NCI-H526 (cell line): ENCODE measurements around the gene TAF3.

Experiments used
- DNase-seq, 2 experiments: peaks; one replicate each; lab custom pipeline; 2025; lab: John Stamatoyannopoulos, UW

The TAF3 gene

DNA sequence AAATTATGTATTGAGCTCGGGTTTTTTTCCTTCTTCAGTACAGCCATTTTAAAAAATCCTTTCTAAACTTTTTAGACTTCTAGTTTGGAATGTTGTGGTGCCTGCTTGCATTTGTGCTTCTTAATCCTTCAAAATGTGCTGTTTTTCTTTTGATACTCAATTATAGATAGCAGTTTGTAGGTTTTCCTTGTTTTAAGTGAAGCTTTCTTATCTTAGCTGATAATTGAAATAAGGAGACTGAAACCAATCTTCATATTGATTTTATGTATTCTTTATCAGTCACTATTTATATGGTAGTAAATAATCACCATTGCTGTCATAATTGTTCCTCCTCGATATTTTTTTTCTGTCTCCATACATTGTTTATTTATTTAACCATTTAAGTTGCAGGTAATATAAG, 56.6 kb downstream of the TAF3 start:
- DNase-seq, result no peak

DNA sequence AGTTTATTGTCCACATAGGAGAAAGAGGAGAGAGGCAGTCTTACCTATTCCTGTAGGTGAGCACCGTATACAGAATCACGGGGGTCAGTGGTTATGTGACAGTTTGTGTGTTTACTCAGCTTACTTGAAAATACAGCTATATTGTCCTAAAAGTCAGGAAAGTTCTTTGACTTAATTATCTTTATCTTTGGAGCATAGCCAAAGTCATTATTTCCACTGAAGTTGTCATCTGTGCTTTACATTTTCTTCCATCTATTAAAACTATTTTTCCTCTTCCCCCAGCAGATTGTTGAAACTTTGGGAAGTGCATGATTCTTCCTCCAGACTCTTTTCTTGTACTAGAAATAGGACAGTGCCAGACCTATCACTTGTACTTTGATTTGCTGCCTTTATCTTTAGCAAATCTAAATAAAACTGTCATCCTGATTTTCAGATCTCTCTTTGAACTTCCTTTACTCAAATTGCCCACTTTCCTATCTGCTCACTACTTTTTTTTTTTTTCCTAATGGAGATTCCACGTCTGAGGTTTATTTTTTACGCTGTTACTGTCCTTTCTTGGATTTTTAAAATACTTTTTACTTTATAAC, 58.3 kb downstream of the TAF3 start:
- no peak for DNase-seq

DNA sequence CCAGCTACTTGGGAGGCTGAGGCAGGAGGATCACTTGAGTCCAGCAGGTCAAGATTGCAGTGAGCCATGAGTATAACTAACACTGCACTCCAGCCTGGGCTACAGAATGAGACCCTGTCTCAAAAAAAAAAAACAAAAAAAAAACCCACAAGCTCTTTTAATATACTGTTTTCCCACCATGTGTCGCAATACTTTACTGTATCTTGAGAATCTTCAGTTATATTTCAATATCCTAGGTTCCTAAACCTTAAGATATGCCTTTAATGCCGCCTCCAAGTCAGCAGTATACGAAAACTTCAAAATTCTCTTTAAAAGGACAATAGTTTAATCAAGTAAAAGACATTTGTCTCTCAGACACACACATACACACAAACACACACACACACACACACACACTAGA, 62.8 kb downstream of the TAF3 start:
- DNase-seq, result no peak

DNA sequence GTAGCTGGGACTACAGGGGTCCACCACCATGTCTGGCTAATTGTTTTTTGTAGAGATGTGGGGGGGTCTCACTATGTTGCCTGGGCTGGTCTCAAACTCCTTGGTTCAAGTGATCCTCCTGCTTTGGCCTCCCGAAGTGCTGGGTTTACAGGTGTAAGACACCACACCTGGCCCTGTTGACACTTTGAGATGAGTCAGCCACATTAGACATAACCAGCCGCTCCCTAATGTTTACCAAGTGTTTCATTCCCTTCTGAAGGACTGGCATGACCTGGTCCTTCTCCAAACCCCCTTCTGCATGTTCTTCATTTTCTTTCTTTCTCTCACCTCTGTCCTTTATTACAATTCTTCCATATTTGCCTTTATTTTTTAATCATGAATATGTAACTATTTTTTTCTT, 67.8 kb downstream of the TAF3 start:
- no peak for DNase-seq

DNA sequence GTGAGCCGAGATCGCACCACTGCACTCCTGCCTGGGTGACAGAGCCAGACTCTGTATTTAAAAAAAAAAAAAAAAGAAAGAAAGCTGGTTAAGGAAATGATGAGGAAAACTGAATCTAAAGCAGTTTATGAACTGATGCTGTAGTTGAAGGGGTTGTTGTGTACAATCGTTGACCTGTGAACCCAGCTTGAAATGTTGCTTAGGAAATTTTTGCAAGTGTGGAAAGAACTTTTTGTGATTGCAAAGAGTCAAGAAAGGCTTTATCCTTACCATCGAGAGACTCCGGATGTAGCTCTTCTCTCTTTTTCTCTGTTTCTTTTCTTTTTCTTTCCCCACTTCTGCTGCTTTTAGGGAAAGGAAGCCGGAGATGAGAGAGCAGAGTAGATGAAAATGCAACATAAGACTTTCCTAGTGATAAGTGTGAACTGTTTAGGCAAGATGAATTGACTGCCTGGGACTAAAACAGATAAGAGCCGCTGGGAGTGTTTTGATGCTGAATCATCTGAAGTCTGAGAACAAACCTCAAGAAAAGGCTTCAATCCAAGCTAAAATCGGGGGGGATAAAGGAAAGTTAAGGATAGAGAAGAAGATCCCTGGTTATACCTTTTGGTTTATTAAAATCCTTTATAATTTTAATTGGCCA, 69.0 kb downstream of the TAF3 start:
- DNase-seq, result no peak

GRCh38 chr10:7889947-7890542, 71.7 kb downstream of the TAF3 start:
- DNase-seq, result no peak

DNA sequence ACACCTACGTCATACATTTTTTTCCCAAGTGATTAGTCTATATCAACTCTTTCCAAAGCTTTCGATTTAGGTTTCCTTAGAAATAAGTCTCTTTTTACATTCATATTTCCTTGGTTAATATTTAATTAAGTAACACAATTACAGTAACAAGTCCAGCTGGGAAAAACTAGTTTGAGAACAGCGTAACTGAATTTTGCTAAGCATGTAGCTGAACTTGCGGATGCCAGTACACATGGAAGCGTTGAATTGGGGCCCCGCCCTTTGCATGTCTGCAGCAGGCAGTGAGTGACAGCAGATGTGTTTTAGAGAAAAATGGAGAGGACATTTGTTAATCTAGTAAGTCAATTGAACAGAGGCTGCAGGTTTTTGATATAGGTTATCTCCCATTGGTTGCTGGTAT, 72.5 kb downstream of the TAF3 start:
- no peak for DNase-seq

GRCh38 chr10:7891634-7892033, 73.3 kb downstream of the TAF3 start:
- DNase-seq, result no peak

GRCh38 chr10:7892146-7892545, 73.8 kb downstream of the TAF3 start:
- no peak for DNase-seq

DNA sequence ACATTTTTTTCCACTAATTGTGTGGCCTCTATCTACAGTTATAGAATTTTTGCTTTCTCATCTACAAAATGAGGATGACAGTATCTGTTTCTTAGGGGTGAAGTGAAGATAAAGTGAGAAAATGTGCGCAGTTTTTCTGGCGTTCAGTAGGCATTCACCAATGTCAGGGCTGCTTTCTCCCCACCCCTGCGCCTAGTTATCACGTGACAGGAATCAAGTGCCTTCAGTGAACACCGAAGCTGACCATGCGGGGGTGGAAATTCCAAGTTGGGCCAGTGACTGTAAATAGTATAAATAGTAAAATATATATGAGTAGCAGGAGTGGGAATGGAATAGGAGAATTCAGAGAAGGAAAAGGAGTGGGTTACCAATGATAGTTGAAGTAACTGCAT, 77.4 kb downstream of the TAF3 start:
- DNase-seq, result no peak

DNA sequence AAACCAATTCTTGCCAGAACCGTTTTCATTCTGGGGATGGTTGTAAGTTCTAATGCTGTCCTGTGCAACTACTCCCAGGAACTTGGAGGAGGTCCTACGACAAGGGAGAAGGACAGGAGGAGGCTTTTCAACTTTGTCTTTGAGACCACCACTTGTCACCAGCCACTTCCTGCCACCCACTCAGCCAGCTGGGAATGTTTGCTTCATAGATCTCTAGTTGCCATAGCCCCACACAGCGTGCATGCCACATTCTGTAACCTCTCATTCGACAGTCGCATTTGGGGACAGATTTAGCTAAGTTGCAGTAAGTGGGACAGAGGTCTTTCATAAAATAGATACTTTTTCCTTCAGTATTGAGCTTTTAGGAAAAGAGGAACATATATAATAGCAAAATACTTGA, 78.0 kb downstream of the TAF3 start:
- DNase-seq, result no peak

DNA sequence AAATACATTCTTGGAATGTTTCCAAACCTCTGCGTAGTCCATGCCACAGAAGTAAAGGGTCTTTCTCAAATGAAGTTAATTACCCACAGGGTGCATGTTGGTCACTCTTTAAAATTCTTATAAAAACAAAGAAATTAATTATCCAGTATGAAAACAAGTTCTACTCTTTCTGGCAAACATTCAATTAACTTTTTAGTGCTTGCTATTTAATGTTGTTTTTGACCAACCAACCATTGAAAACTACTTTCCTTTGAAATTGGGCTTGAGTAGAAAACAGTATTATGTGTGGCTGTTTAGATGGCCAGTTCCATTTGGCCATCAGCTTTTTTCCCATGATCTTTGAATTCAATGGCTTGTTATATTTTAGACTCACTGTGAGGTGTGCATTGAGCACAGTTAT, 83.0 kb downstream of the TAF3 start:
- no peak for DNase-seq

DNA sequence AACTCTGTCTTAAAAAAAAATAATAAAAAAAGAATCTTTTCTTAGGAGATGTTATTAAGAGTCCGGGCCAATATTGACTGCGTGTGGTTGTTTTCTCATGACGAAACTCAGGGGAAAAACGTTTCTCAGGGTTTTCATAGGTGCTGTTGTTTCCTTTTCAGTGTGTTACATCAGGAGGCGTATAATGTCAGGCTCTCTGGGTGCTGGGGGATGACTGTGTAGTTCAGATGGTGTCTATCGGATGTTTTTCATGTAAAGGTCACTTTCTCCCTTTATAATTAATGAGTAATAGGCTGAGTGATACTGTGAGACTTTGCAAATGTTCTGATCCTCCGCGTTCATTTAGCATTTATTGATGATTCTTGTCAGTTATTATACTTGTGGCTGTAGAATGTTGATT, 84.1 kb downstream of the TAF3 start:
- no peak for DNase-seq

GRCh38 chr10:7903851-7904250, 85.5 kb downstream of the TAF3 start:
- no peak for DNase-seq

GRCh38 chr10:7906128-7906527, 87.8 kb downstream of the TAF3 start:
- no peak for DNase-seq

DNA sequence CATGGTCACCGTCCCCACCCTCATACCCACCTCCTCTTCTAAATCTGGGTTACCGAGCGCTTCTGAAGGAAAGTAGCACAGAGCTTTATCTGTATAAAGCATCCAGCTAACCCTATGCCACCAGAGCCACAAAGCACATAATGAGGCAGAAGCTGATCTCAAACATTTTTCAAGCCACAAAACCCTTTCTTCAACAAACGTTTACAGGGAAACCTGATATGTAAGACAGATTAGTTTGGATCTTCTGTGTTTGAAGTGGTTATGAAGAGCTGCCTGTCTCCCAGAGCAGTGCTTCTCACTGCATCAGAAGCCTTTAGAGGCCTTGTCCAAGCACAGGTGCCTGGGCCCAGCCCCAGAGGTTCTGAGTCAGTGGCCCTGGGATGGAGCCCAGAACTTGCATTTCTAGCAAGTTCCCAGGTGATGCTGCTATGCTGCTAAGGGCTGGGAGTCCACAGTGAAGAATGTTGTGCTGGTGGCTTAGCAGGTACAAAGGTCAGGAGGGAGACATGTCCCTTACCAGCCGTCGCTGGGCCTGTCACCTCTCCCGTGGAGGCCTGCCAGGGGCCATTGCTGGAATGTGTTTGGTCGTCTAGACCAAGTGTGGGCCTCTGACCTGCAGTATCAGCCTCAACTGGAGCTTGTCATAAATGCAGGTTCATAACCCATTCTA, 90.4 kb downstream of the TAF3 start:
- no peak for DNase-seq

GRCh38 chr10:7913126-7913872, 95.0 kb downstream of the TAF3 start:
- DNase-seq, result no peak

DNA sequence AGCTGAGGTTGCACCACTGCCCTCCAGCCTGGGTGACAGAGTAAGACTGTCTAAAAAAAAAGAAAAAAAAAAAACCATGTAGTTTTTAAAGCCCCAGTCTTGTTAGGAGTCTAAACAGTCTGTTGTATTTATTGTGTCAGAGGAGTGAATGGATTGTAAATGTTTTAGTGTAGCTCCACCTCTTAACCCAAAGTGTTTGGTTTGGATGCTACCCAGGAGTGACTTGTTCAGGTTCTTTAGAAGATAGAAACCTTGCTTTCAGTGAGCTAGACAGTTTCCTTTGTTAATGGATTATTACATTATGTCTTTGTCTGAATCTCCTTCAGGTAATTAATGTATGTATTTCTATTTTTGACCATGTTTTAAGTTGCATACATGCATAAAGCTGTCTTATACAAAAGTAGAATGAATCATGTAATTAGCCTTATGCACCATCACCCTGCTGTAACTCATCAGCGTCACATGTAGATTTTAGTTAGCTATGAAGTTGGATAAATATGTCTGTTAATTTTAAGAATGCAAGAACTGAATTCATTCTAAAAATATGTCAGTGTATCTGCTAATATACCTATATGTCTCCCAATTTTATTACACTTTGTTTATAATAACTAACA, 97.7 kb downstream of the TAF3 start:
- no peak for DNase-seq

DNA sequence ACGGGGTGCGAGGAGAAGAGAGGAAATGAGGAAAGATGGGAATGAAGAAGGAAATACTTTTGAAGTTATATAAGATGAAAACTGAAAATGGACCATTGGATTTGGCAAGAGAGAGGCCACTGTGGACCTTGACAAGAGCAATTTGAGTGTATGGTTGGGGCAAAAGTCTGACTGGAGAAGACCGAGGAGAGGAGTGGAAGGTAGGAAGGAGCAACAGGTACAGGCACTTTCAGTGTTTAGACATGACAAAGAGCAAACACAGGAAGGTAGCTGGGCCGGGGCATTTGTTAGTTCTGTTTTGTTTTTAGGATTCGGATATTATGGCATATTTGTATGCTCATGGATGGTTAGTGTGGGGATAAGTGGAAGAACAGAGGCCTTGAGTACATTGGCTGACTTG, 99.4 kb downstream of the TAF3 start:
- DNase-seq, result no peak

DNA sequence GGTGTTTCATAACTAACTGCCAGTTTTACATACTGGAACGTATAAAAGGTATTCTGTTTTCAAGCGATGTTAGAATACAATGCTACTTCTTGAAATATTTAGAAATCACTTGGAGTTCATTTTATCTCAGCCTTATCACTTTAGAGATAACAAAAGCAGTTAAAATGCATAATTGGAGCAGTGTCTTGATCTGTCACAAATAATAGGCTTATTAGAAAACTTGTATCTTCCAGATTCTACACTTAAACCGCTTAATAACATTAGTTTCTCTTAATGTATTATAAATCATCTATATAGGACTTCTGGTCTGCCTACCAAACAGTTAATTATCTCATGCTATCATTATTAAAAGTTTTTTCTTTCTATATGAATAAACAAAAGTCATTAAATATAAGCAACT, 104.4 kb downstream of the TAF3 start:
- no peak for DNase-seq

- DNase-seq, result no peak
Measured at GRCh38 chr10:7928536-7928935, 110.2 kb downstream of the TAF3 start.
